A673 (cell line): Measurements from ENCODE around the gene ARSD. TPM values are rescaled to one million over a fixed set of nuclear protein-coding genes. Genes with fewer than 3 reads are reported as not detected.
"Not testable (repeated sequence)": the region's sequence is repeated elsewhere in the genome, so short reads cannot be mapped to it uniquely, and the experiment has no call there.

Experiments used
- BruUV-seq: library from RNA; stranded (reverse); fragments of 400-500 nt; replicated peaks from 2 replicates; lab custom pipeline; 2021; lab: Mats Ljungman, UMichigan
- CTCF ChIA-PET: fragments of 300-600 bp; sonication (Branson Sonifier 250); formaldehyde crosslinking; loops from one replicate; lab custom pipeline; 2022; ENCODE audit warnings: antibody characterized with exemption; lab: Charles Lee
- POLR2A ChIA-PET: fragments of 300-600 bp; sonication (Branson Sonifier 250); formaldehyde crosslinking; loops from one replicate; lab custom pipeline; 2022; ENCODE audit warnings: antibody characterized with exemption; ENCODE audit not compliant: low non-redundant PET; lab: Charles Lee
- DNase-seq: peaks from one replicate; pipeline ENCODE4 v3.0.0-alpha.2; 2015; ENCODE audit warnings: low spot score
- H3K27ac ChIP-seq: fragments of 200-600 bp; sonication (generic); 2 replicates; pipeline ENCODE4 v1.5.1; 2016; ENCODE audit warnings: mixed run types, low read depth, mild to moderate bottlenecking, mixed read lengths, antibody characterized with exemption, low read length; ENCODE audit not compliant: poor library complexity, severe bottlenecking
- H3K27me3 ChIP-seq: fragments of 200-600 bp; sonication (generic); replicated peaks from 2 replicates; pipeline ENCODE4 v1.6.1; 2017; ENCODE audit warnings: mixed run types, low read depth, mild to moderate bottlenecking, mixed read lengths, antibody characterized with exemption, low read length; ENCODE audit not compliant: insufficient read depth, poor library complexity
- H3K36me3 ChIP-seq: fragments of 200-600 bp; sonication (generic); 2 replicates; pipeline ENCODE4 v1.6.1; 2016; ENCODE audit warnings: mixed run types, mild to moderate bottlenecking, mixed read lengths, antibody characterized with exemption, low read length; ENCODE audit not compliant: insufficient read depth, poor library complexity, severe bottlenecking
- H3K4me1 ChIP-seq: fragments of 200-600 bp; sonication (generic); 2 replicates; pipeline ENCODE4 v1.6.1; 2017; ENCODE audit warnings: mixed run types, mild to moderate bottlenecking, mixed read lengths, antibody characterized with exemption, low read length; ENCODE audit not compliant: insufficient read depth, poor library complexity, severe bottlenecking
- H3K4me3 ChIP-seq: fragments of 200-600 bp; sonication (generic); 2 replicates; pipeline ENCODE4 v1.5.1; 2016; ENCODE audit warnings: low read depth, mixed run types, mild to moderate bottlenecking, mixed read lengths, low read length; ENCODE audit not compliant: poor library complexity, severe bottlenecking
- H3K9me3 ChIP-seq: fragments of 200-600 bp; sonication (generic); 2 replicates; pipeline ENCODE4 v1.6.1; 2016; ENCODE audit warnings: mixed run types, low read depth, mild to moderate bottlenecking, mixed read lengths, antibody characterized with exemption, low read length; ENCODE audit not compliant: poor library complexity, severe bottlenecking
- CTCF ChIP-seq: fragments of 300-800, 200-600 bp; sonication (generic); conservative IDR thresholded peaks from 2 replicates; pipeline ENCODE4 v1.5.1; 2017; ENCODE audit warnings: low read depth, mild to moderate bottlenecking, antibody characterized with exemption, low read length, moderate library complexity, mixed read lengths
- EZH2 ChIP-seq: fragments of 200-600 bp; sonication (generic); IDR thresholded peaks from 2 replicates; pipeline ENCODE4 v1.6.1; 2017; ENCODE audit warnings: borderline replicate concordance, low read depth, mild to moderate bottlenecking, mixed read lengths, antibody characterized with exemption, low read length; ENCODE audit not compliant: poor library complexity, severe bottlenecking
- intact Hi-C: fragments of 100-400 bp; cut with micrococcal nuclease; formaldehyde crosslinking; loops from one replicate; pipeline ENCODE4 v1.10.0; 2022; ENCODE audit not compliant: unreplicated experiment
- total RNA-seq: library from RNA; stranded (reverse); gene quantifications from 2 replicates; pipeline ENCODE4 v1.2.3, GENCODE V29; 2021

Gene ARSD
- total RNA-seq, 1 experiment from 2014 or later, result 1.2 TPM

- no peaks in the 10 kb centered on the region for H3K36me3 ChIP-seq
- DNase-seq, result no peak
- H3K27ac ChIP-seq, result no peak overlapping the region
- no peak overlapping the region for H3K4me3 ChIP-seq
- ChIA-PET POLR2A (no interaction called here), CTCF (no interaction called here)
- H3K9me3 ChIP-seq, result no peaks in the 10 kb centered on the region
- no TSS peak for BruUV-seq
- intact Hi-C loops, result no loop called here
- TF ChIP-seq CTCF (no peak), EZH2 (no peak)
- H3K27me3 ChIP-seq, result peaks cover 6% of the 10 kb centered on the region
- H3K4me1 ChIP-seq, result no peaks in the 10 kb centered on the region
Measured at GRCh38 chrX:2931155-2931554, 2.0 kb upstream of the ARSD start.

GRCh38 chrX:2928191-2928582 lies 952 bp downstream of the ARSD start:
- no TSS peak for BruUV-seq
- Histone ChIP-seq H3K9me3 (no peaks in the 10 kb centered on the region), H3K36me3 (no peaks in the 10 kb centered on the region), H3K4me3 (no peak overlapping the region), H3K27me3 (peaks cover 6% of the 10 kb centered on the region), H3K4me1 (no peaks in the 10 kb centered on the region), H3K27ac (no peak overlapping the region)
- no peak for TF ChIP-seq EZH2
- TF ChIP-seq CTCF, result no peak
- CTCF ChIA-PET, result interaction anchor here (0.6 kb wide), 1 partner anchor 52 kb away, joined by 10 read pairs; no protein-coding TSS in a partner anchor
- DNase-seq, result no peak
- intact Hi-C loops, result no loop called here
- POLR2A ChIA-PET, result no interaction called here

- BruUV-seq, result no TSS peak
- Histone ChIP-seq H3K36me3 (no peaks in the 10 kb centered on the region), H3K27me3 (peaks cover 6% of the 10 kb centered on the region), H3K9me3 (no peaks in the 10 kb centered on the region), H3K4me1 (no peaks in the 10 kb centered on the region), H3K27ac (no peak overlapping the region), H3K4me3 (no peak overlapping the region)
- POLR2A ChIA-PET, result no interaction called here
- CTCF ChIA-PET, result no interaction called here
- TF ChIP-seq EZH2, result no peak
- TF ChIP-seq CTCF, result no peak
- DNase-seq, result no peak
- intact Hi-C loops, result no loop called here
Measured at GRCh38 chrX:2926664-2927275, 2.4 kb downstream of the ARSD start.

GRCh38 chrX:2926255-2926654 lies 2.9 kb downstream of the ARSD start:
- H3K27me3 ChIP-seq, DNase-seq, H3K4me1 ChIP-seq, CTCF ChIA-PET, BruUV-seq, H3K36me3 ChIP-seq, H3K4me3 ChIP-seq, POLR2A ChIA-PET, H3K9me3 ChIP-seq, intact Hi-C loops, H3K27ac ChIP-seq: not testable (repeated sequence)
